ENCODE measurements around the gene STPG2. TPM values are rescaled to one million over a fixed set of nuclear protein-coding genes. Genes with fewer than 3 reads are reported as not detected.

STPG2 gene
- total and polyA plus RNA-seq, 2 of the 4 experiments (the other 2 are of a cell fraction): not detected

GRCh38 chr4:97942137-97942536 is 201.1 kb downstream of the STPG2 start:
- ChIA-PET POLR2A (ENCODE audit: unreplicated experiment) (no interaction called here), CTCF (no interaction called here)
- no TSS peak for BruUV-seq (replicated peaks)
- H2AK5ac ChIP-seq (ENCODE audit: low read depth, low read length): no peak overlapping the region
- H4K91ac ChIP-seq (ENCODE audit: insufficient read depth, low read depth, low read length): no peak overlapping the region
- no peak overlapping the region for H3K18ac ChIP-seq (ENCODE audit: low read depth, low read length)
- H3K56ac ChIP-seq (ENCODE audit: extremely low read depth, insufficient read depth, low read length): no peak overlapping the region
- TF ChIP-seq, protein P1, sequence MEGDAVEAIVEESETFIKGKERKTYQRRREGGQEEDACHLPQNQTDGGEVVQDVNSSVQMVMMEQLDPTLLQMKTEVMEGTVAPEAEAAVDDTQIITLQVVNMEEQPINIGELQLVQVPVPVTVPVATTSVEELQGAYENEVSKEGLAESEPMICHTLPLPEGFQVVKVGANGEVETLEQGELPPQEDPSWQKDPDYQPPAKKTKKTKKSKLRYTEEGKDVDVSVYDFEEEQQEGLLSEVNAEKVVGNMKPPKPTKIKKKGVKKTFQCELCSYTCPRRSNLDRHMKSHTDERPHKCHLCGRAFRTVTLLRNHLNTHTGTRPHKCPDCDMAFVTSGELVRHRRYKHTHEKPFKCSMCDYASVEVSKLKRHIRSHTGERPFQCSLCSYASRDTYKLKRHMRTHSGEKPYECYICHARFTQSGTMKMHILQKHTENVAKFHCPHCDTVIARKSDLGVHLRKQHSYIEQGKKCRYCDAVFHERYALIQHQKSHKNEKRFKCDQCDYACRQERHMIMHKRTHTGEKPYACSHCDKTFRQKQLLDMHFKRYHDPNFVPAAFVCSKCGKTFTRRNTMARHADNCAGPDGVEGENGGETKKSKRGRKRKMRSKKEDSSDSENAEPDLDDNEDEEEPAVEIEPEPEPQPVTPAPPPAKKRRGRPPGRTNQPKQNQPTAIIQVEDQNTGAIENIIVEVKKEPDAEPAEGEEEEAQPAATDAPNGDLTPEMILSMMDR (conservative IDR thresholded peaks at IDR 0.05; ENCODE audit: low read depth, low read length): no peak
- TF ChIP-seq BHLHE40 (IDR thresholded peaks at IDR 0.05; ENCODE audit: low read depth, low read length) (no peak), SMC3 (IDR thresholded peaks at IDR 0.05; ENCODE audit: low read depth, low read length) (no peak), CEBPB (IDR thresholded peaks at IDR 0.05; ENCODE audit: low read depth, low read length) (no peak), MAFK (IDR thresholded peaks at IDR 0.05; ENCODE audit: low read depth, low read length) (no peak), RCOR1 (IDR thresholded peaks at IDR 0.05; ENCODE audit: insufficient replicate concordance, low read length) (no peak), FOS (IDR thresholded peaks at IDR 0.05; ENCODE audit: low read depth, low read length) (no peak), CHD1 (IDR thresholded peaks at IDR 0.05; ENCODE audit: low read depth, low read length) (no peak), MXI1 (IDR thresholded peaks at IDR 0.05; ENCODE audit: borderline replicate concordance, low read depth, low read length) (no peak), POLR2A (IDR thresholded peaks at IDR 0.05; ENCODE audit: low read depth, low read length) (no peak), RAD21 (IDR thresholded peaks at IDR 0.05; ENCODE audit: low read length) (no peak), NFE2L2 (IDR thresholded peaks at IDR 0.05; ENCODE audit: low read depth, low read length) (no peak)
- TF ChIP-seq, protein P2, sequence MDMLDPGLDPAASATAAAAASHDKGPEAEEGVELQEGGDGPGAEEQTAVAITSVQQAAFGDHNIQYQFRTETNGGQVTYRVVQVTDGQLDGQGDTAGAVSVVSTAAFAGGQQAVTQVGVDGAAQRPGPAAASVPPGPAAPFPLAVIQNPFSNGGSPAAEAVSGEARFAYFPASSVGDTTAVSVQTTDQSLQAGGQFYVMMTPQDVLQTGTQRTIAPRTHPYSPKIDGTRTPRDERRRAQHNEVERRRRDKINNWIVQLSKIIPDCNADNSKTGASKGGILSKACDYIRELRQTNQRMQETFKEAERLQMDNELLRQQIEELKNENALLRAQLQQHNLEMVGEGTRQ (IDR thresholded peaks at IDR 0.05; ENCODE audit: low read depth, low read length): no peak
- no peak overlapping the region for H2BK120ac ChIP-seq (ENCODE audit: low read depth, low read length)
- no peak overlapping the region for H3K27ac ChIP-seq (ENCODE audit: insufficient read depth, low read length)
- H2AFZ ChIP-seq (replicated peaks; ENCODE audit: low read length, poor library complexity): no peak overlapping the region
- H2AK9ac ChIP-seq (replicated peaks; ENCODE audit: low read depth, low read length, poor library complexity): no peak overlapping the region
- DNase-seq (no peak), ATAC-seq (ENCODE audit: low read depth) (no peak)
- H3K79me1 ChIP-seq (ENCODE audit: low read depth in 1 of 2, low read length in 2 of 2): no peaks in the 10 kb centered on the region
- no peak overlapping the region for H3K23ac ChIP-seq (ENCODE audit: low read depth, low read length)
- H2BK20ac ChIP-seq (ENCODE audit: low read depth, low read length): no peak overlapping the region
- H3K4me1 ChIP-seq (ENCODE audit: control insufficient read depth, insufficient read depth, low read length): no peaks in the 10 kb centered on the region
- H4K5ac ChIP-seq (ENCODE audit: low read depth, low read length): no peak overlapping the region
- no peak overlapping the region for H2BK5ac ChIP-seq (ENCODE audit: low read depth, low read length, poor library complexity, severe bottlenecking)
- H3K4me3 ChIP-seq (ENCODE audit: insufficient read depth, low read depth, low read length): no peak overlapping the region
- no peaks in the 10 kb centered on the region for H3K36me3 ChIP-seq (ENCODE audit: control insufficient read depth, insufficient read depth, low read length)
- H4K8ac ChIP-seq (ENCODE audit: low read depth in 2 of 2, low read length in 2 of 2): no peak overlapping the region
- H4K20me1 ChIP-seq (ENCODE audit: insufficient read depth, low read length): no peaks in the 10 kb centered on the region
- H3K9ac ChIP-seq (ENCODE audit: low read depth, low read length): no peak overlapping the region
- dilution Hi-C loops (cut with HindIII; ENCODE audit: low sequenced_read_pairs, unreplicated experiment) (no loop called here), in situ Hi-C loops (cut with MboI; ENCODE audit: low sequenced_read_pairs) (no loop called here), intact Hi-C loops (cut with micrococcal nuclease) (no loop called here)
- H3K9me1 ChIP-seq (ENCODE audit: insufficient read depth, low read length): no peaks in the 10 kb centered on the region
- peaks cover 15% of the 10 kb centered on the region for H3K9me3 ChIP-seq (ENCODE audit: control insufficient read depth, insufficient read depth, low read length)
- no peak overlapping the region for H3K14ac ChIP-seq (replicated peaks; ENCODE audit: low read depth, low read length)
- H3K4me2 ChIP-seq (ENCODE audit: low read depth, low read length): no peak overlapping the region
- WGBS, 2 experiments (ENCODE audit: extremely low coverage in 2 of 2, insufficient read length in 1 of 2): no CpG with 5 or more reads among the region's 1 CpG
- H2BK15ac ChIP-seq (ENCODE audit: low read depth, low read length): no peak overlapping the region
- no peak overlapping the region for H3K4ac ChIP-seq (ENCODE audit: low read depth, low read length)
- H3K27me3 ChIP-seq (ENCODE audit: control insufficient read depth, insufficient read depth, low read length): no peaks in the 10 kb centered on the region
